Neural cell (in vitro differentiated cells): ENCODE measurements around the gene GIT2.

Source experiments
- EZH2 ChIP-seq: fragments of 200-600, 300-800 bp; shearing (Covaris generic), sonication (generic); IDR thresholded peaks from 2 replicates; pipeline ENCODE4 v1.6.1; 2014; ENCODE audit warnings: antibody characterized with exemption, low read length, borderline replicate concordance, mild to moderate bottlenecking; ENCODE audit not compliant: insufficient read depth, poor library complexity, severe bottlenecking
- POLR2AphosphoS5 ChIP-seq: IDR thresholded peaks from 2 replicates; pipeline ENCODE4 v1.6.1; 2012
- TAF1 ChIP-seq: IDR thresholded peaks from 2 replicates; pipeline ENCODE4 v1.6.1; 2012; ENCODE audit warnings: low read depth
- TF ChIP-seq, protein P1 (sequence below): fragments of 450-650 bp; IDR thresholded peaks from 2 replicates; pipeline ENCODE4 v1.5.1; 2014; ENCODE audit warnings: antibody characterized with exemption, mild to moderate bottlenecking, moderate library complexity; ENCODE audit not compliant: poor library complexity, severe bottlenecking

DNA sequence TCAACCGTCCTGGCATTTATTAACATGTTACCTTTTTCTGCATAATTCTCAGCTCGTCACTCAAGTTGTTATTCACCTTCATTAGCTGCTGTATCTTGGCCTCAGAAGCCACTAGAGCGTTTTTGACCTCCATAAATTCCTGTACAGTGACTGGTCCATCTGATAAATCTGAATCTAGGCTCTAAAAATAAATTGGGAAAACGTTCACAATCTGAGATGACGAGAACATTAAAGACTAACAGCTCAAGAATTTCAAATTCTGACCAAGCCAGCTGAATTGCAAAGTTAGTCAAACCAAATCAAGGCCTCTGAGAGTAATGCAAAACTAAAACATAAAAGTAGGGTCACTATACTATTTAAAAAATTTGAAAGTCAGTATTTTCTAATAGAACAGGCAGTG lies 45.0 kb downstream of the GIT2 start:
- TF ChIP-seq, protein P1, sequence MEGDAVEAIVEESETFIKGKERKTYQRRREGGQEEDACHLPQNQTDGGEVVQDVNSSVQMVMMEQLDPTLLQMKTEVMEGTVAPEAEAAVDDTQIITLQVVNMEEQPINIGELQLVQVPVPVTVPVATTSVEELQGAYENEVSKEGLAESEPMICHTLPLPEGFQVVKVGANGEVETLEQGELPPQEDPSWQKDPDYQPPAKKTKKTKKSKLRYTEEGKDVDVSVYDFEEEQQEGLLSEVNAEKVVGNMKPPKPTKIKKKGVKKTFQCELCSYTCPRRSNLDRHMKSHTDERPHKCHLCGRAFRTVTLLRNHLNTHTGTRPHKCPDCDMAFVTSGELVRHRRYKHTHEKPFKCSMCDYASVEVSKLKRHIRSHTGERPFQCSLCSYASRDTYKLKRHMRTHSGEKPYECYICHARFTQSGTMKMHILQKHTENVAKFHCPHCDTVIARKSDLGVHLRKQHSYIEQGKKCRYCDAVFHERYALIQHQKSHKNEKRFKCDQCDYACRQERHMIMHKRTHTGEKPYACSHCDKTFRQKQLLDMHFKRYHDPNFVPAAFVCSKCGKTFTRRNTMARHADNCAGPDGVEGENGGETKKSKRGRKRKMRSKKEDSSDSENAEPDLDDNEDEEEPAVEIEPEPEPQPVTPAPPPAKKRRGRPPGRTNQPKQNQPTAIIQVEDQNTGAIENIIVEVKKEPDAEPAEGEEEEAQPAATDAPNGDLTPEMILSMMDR = no peak
- TF ChIP-seq TAF1 (no peak), EZH2 (no peak), POLR2AphosphoS5 (no peak)
